Upper lobe of right lung (tissue), 1 donor: Measurements from ENCODE around the gene LIN7A. TPM values are rescaled to one million over a fixed set of nuclear protein-coding genes. Genes with fewer than 3 reads are reported as not detected.

Experiments
- ATAC-seq: fragments of 200-7000 bp; cut with Tn5 transposase; one replicate; pipeline ENCODE4 v1.9.1; 2020; ENCODE audit warnings: mild to moderate bottlenecking, moderate library complexity
- DNase-seq: peaks from one replicate; pipeline ENCODE4 v3.0.0-alpha.2; 2020
- H3K27ac ChIP-seq: fragments of 200-600 bp; one replicate; pipeline ENCODE4 v1.8.0; 2022
- H3K27me3 ChIP-seq: fragments of 200-600 bp; one replicate; pipeline ENCODE4 v1.8.0; 2022; ENCODE audit warnings: mild to moderate bottlenecking
- H3K36me3 ChIP-seq: fragments of 200-600 bp; one replicate; pipeline ENCODE4 v1.8.0; 2022
- H3K4me1 ChIP-seq: fragments of 200-600 bp; one replicate; pipeline ENCODE4 v1.8.0; 2022
- H3K4me3 ChIP-seq: fragments of 200-600 bp; one replicate; pipeline ENCODE4 v1.8.0; 2022; ENCODE audit warnings: mild to moderate bottlenecking
- H3K9me3 ChIP-seq: fragments of 200-600 bp; one replicate; pipeline ENCODE4 v1.8.0; 2022
- CTCF ChIP-seq: fragments of 200-600 bp; IDR thresholded peaks from one replicate; pipeline ENCODE4 v1.8.0; 2022; ENCODE audit warnings: antibody characterized with exemption
- intact Hi-C: fragments of 100-400 bp; cut with DNase I; formaldehyde crosslinking; loops from one replicate; pipeline ENCODE4 v1.11.0; 2022
- total RNA-seq: library from RNA; stranded (reverse); fragmentation: NEBNext Ultra II Directional; extraction: Animal tissue kit (Norgen Biotek cat#: 25700); gene quantifications from one replicate; pipeline ENCODE4 v1.2.1, GENCODE V29; 2021
- donor health status: DM: no; HTN: yes; CAD: no; lungs with severe emphysema.

The LIN7A gene
- total RNA-seq, 1 donor from 2014 or later, result 18.9 TPM

DNA sequence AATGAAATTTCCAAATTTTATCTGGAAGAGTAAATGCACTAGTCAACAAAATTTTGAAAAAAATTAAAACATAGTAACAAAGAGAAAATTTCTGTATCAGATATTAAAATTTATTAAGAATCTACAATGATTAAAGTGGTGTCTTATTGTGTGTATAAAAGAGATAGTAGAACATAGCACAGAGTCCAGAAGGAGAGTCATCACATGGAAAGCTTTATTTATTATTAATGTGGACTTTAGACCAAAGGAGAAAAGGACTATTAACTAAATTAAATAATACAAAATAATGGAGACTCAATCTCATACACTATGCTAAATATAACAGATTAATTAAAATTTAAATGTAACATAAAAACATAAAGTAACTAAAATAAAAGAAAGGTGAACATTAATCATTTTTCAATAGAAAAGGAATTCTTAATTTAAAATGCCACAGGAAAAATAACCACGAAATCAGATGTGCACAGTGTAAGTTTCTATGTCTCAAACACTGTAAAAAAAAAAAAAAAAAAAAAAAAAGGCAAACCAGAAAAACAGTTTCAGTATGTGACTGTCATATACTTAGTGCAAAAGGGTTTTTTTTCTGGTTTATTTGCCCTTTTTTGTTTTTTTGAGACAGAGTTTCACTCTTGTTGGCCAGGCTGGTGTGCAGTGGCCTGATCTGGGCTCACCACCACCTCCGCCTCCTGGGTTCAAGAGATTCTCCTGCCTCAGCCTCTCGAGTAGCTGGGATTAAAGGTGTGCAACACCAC, 125.6 kb downstream of the LIN7A start:
- DNase-seq (no peak), ATAC-seq (no peak)
- H3K27me3 ChIP-seq, result no peaks in the 10 kb centered on the region
- intact Hi-C loops, result no loop called here
- no peak overlapping the region for H3K27ac ChIP-seq
- H3K4me1 ChIP-seq, result no peaks in the 10 kb centered on the region
- no peak overlapping the region for H3K4me3 ChIP-seq
- no peak for TF ChIP-seq CTCF
- H3K36me3 ChIP-seq, result no peaks in the 10 kb centered on the region
- no peaks in the 10 kb centered on the region for H3K9me3 ChIP-seq

GRCh38 chr12:80810874-80811273, 126.9 kb downstream of the LIN7A start:
- no peak overlapping the region for H3K4me3 ChIP-seq
- H3K27me3 ChIP-seq, result no peaks in the 10 kb centered on the region
- no peaks in the 10 kb centered on the region for H3K4me1 ChIP-seq
- H3K27ac ChIP-seq, result no peak overlapping the region
- ATAC-seq (no peak), DNase-seq (no peak)
- no peaks in the 10 kb centered on the region for H3K36me3 ChIP-seq
- intact Hi-C loops, result no loop called here
- no peak for TF ChIP-seq CTCF
- H3K9me3 ChIP-seq, result no peaks in the 10 kb centered on the region

DNA sequence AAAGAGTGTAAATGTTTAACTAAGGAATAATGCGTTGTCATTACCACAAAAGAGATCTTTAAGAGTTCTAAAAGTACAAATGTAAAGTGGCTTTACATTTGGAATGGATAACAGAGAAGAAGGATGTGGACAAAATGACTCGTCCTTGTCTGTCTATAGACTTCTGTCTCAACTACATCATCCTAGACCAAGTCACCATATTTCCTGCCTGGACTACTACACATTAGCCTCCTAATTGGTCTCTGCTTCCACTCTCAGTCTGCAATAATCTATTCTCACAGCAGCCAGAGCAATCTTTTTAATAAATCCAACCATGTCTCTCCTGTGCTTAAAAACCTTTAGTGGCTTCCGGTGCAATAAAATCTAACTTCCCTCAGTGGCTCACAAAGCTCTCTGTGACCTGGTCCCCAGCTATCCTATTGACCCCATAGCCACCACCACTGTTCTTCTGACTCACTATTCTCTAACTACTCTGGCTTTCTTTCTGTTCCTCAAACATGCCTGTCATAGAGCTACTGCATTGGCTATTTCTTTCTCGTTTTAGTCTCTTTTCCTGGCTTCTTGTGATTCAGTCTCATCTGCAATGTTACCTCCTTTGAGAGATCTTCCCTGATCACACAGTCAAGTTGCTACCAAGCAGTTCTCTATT, 130.0 kb downstream of the LIN7A start:
- intact Hi-C loops, result no loop called here
- Histone ChIP-seq H3K36me3 (no peaks in the 10 kb centered on the region), H3K4me1 (no peaks in the 10 kb centered on the region), H3K27me3 (no peaks in the 10 kb centered on the region), H3K9me3 (no peaks in the 10 kb centered on the region), H3K4me3 (no peak overlapping the region), H3K27ac (no peak overlapping the region)
- TF ChIP-seq CTCF, result no peak
- no peak for ATAC-seq
- DNase-seq, result no peak

- Histone ChIP-seq H3K4me3 (no peak overlapping the region), H3K27ac (no peak overlapping the region), H3K36me3 (no peaks in the 10 kb centered on the region), H3K4me1 (no peaks in the 10 kb centered on the region), H3K27me3 (no peaks in the 10 kb centered on the region), H3K9me3 (no peaks in the 10 kb centered on the region)
- ATAC-seq, result no peak
- TF ChIP-seq CTCF, result no peak
- intact Hi-C loops, result no loop called here
- DNase-seq, result no peak
Observed at GRCh38 chr12:80805106-80805505, 132.6 kb downstream of the LIN7A start.

- H3K27ac ChIP-seq, result no peak overlapping the region
- no peaks in the 10 kb centered on the region for H3K36me3 ChIP-seq
- DNase-seq (no peak), ATAC-seq (no peak)
- no peaks in the 10 kb centered on the region for H3K27me3 ChIP-seq
- no peak for TF ChIP-seq CTCF
- intact Hi-C loops, result no loop called here
- no peak overlapping the region for H3K4me3 ChIP-seq
- no peaks in the 10 kb centered on the region for H3K4me1 ChIP-seq
- no peaks in the 10 kb centered on the region for H3K9me3 ChIP-seq
Observed at GRCh38 chr12:80802652-80803400, 134.9 kb downstream of the LIN7A start.
